ENCODE data around the gene TSPAN7. TPM values are rescaled to one million over a fixed set of nuclear protein-coding genes. Genes with fewer than 3 reads are reported as not detected.

TSPAN7 gene
- total and polyA plus RNA-seq, 2 of the 4 experiments (the other 2 are of a cell fraction) = not detected

GRCh38 chrX:38599796-38600755 is 38.7 kb downstream of the TSPAN7 start:
- H3K4me2 ChIP-seq (ENCODE audit: low read depth, low read length) = no peak overlapping the region
- POLR2A ChIA-PET (ENCODE audit: unreplicated experiment) = no interaction called here
- BruUV-seq (replicated peaks) = no TSS peak
- in situ Hi-C loops (cut with MboI; ENCODE audit: low sequenced_read_pairs) = no loop called here
- H2BK15ac ChIP-seq (ENCODE audit: low read depth, low read length) = no peak overlapping the region
- no peak overlapping the region for H4K8ac ChIP-seq (ENCODE audit: low read depth in 2 of 2, low read length in 2 of 2)
- no peak overlapping the region for H2BK5ac ChIP-seq (ENCODE audit: low read depth, low read length, poor library complexity, severe bottlenecking)
- no peaks in the 10 kb centered on the region for H3K79me1 ChIP-seq (ENCODE audit: low read depth in 1 of 2, low read length in 2 of 2)
- no peak overlapping the region for H2AFZ ChIP-seq (replicated peaks; ENCODE audit: low read length, poor library complexity)
- 0% methylated on average over 1 of the region's 3 CpGs; no CpG with 5 or more reads in 1 of the 2 experiments for WGBS, 2 experiments (ENCODE audit: extremely low coverage in 2 of 2, insufficient read length in 1 of 2)
- DNase-seq (no peak), ATAC-seq (ENCODE audit: low read depth) (no peak)
- no peaks in the 10 kb centered on the region for H4K20me1 ChIP-seq (ENCODE audit: insufficient read depth, low read length)
- no peak overlapping the region for H3K56ac ChIP-seq (ENCODE audit: extremely low read depth, insufficient read depth, low read length)
- no peak overlapping the region for H3K18ac ChIP-seq (ENCODE audit: low read depth, low read length)
- no peak overlapping the region for H2AK5ac ChIP-seq (ENCODE audit: low read depth, low read length)
- no peaks in the 10 kb centered on the region; the same call in 1 of the 2 replicates for H3K27me3 ChIP-seq (ENCODE audit: control insufficient read depth, insufficient read depth, low read length)
- no peaks in the 10 kb centered on the region for H3K9me3 ChIP-seq (ENCODE audit: control insufficient read depth, insufficient read depth, low read length)
- H3K9me1 ChIP-seq (ENCODE audit: insufficient read depth, low read length) = no peaks in the 10 kb centered on the region
- H2AK9ac ChIP-seq (replicated peaks; ENCODE audit: low read depth, low read length, poor library complexity) = no peak overlapping the region
- CTCF ChIA-PET = no interaction called here
- intact Hi-C loops (cut with micrococcal nuclease) = no loop called here
- H3K4ac ChIP-seq (ENCODE audit: low read depth, low read length) = no peak overlapping the region
- no peak overlapping the region for H2BK20ac ChIP-seq (ENCODE audit: low read depth, low read length)
- no peak overlapping the region for H3K23ac ChIP-seq (ENCODE audit: low read depth, low read length)
- no peak overlapping the region for H3K14ac ChIP-seq (replicated peaks; ENCODE audit: low read depth, low read length)
- H4K5ac ChIP-seq (ENCODE audit: low read depth, low read length) = no peak overlapping the region
- no peak overlapping the region for H3K9ac ChIP-seq (ENCODE audit: low read depth, low read length)
- no peak overlapping the region for H3K27ac ChIP-seq (ENCODE audit: insufficient read depth, low read length)
- dilution Hi-C loops (cut with HindIII; ENCODE audit: low sequenced_read_pairs, unreplicated experiment) = no loop called here
- no peaks in the 10 kb centered on the region for H3K4me1 ChIP-seq (ENCODE audit: control insufficient read depth, insufficient read depth, low read length)
- H3K36me3 ChIP-seq (ENCODE audit: control insufficient read depth, insufficient read depth, low read length) = no peaks in the 10 kb centered on the region
- no peak overlapping the region for H3K4me3 ChIP-seq (ENCODE audit: insufficient read depth, low read depth, low read length)
- H2BK120ac ChIP-seq (ENCODE audit: low read depth, low read length) = no peak overlapping the region
- H4K91ac ChIP-seq (ENCODE audit: insufficient read depth, low read depth, low read length) = no peak overlapping the region
- TF ChIP-seq USF2 (IDR thresholded peaks at IDR 0.05; ENCODE audit: low read depth, low read length) = no peak
- no peak for TF ChIP-seq RAD21 (IDR thresholded peaks at IDR 0.05; ENCODE audit: low read length)
- TF ChIP-seq CTCF (conservative IDR thresholded peaks at IDR 0.05; ENCODE audit: low read depth, low read length) = no peak
- no peak for TF ChIP-seq FOS (IDR thresholded peaks at IDR 0.05; ENCODE audit: low read depth, low read length)
- no peak for TF ChIP-seq SMC3 (IDR thresholded peaks at IDR 0.05; ENCODE audit: low read depth, low read length)
- no peak for TF ChIP-seq NFE2L2 (IDR thresholded peaks at IDR 0.05; ENCODE audit: low read depth, low read length)
- TF ChIP-seq MAZ (IDR thresholded peaks at IDR 0.05; ENCODE audit: borderline replicate concordance, low read depth, low read length) = no peak
- no peak for TF ChIP-seq ELK1 (IDR thresholded peaks at IDR 0.05; ENCODE audit: borderline replicate concordance, low read depth, low read length)
- no peak for TF ChIP-seq CEBPB (IDR thresholded peaks at IDR 0.05; ENCODE audit: low read depth, low read length)
- TF ChIP-seq RFX5 (IDR thresholded peaks at IDR 0.05; ENCODE audit: low read depth, low read length) = no peak
- TF ChIP-seq CHD1 (IDR thresholded peaks at IDR 0.05; ENCODE audit: low read depth, low read length) = no peak
- TF ChIP-seq POLR2A (IDR thresholded peaks at IDR 0.05; ENCODE audit: low read depth, low read length) = no peak
- no peak for TF ChIP-seq BHLHE40 (IDR thresholded peaks at IDR 0.05; ENCODE audit: low read depth, low read length)
- TF ChIP-seq MXI1 (IDR thresholded peaks at IDR 0.05; ENCODE audit: borderline replicate concordance, low read depth, low read length) = no peak
- no peak for TF ChIP-seq RCOR1 (IDR thresholded peaks at IDR 0.05; ENCODE audit: insufficient replicate concordance, low read length)

Measured in IMR-90 (cell line).